GM18505 (cell line): ENCODE data around the gene SPATA3.

Experiments used
- ATAC-seq: cut with Tn5 transposase; IDR thresholded peaks from one replicate; pipeline ENCODE4 v1.9.1; 2021; ENCODE audit not compliant: unreplicated experiment
- POLR2A ChIP-seq: IDR thresholded peaks from 4 replicates; pipeline ENCODE4 v1.6.1; 2011; ENCODE audit warnings: borderline replicate concordance; ENCODE audit not compliant: insufficient read depth, insufficient read length; ENCODE audit errors: extremely low read depth

Gene SPATA3

DNA sequence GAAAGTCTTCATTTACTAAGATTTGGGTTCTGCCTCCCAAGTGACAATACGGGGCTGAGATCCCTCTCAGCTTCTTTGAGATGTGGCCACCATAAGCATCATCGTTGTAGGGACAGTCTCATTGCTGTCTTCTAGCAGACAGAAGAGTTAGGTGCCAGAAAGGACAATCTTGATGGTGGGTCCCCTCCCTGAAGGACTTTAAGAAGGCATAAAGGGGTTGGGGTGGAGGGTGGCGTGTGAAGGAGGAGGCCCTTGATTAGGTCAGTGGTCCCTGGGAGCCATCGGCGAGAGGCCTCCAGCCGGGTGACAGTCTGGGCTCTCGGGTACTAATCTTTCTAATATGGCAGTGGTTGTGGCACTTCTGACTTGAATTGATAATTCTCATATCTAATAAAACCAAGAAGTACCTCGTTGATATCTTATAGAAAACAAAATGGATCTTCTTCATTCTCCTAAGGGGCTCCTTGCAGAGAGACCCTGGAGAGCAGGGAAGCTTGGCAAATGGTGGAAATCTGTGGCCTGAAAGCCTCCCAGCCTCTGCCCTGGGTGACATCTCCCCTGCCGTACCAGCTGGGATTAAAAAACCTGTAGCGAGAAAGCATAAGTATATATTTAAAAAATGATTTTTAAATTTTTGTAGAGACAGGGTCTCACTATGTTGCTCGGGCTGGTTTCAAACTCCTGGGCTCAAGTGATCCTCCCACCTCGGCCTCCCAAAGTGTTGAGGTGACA lies 53.5 kb downstream of the SPATA3 start:
- no peak for ATAC-seq
- TF ChIP-seq POLR2A = no peak

DNA sequence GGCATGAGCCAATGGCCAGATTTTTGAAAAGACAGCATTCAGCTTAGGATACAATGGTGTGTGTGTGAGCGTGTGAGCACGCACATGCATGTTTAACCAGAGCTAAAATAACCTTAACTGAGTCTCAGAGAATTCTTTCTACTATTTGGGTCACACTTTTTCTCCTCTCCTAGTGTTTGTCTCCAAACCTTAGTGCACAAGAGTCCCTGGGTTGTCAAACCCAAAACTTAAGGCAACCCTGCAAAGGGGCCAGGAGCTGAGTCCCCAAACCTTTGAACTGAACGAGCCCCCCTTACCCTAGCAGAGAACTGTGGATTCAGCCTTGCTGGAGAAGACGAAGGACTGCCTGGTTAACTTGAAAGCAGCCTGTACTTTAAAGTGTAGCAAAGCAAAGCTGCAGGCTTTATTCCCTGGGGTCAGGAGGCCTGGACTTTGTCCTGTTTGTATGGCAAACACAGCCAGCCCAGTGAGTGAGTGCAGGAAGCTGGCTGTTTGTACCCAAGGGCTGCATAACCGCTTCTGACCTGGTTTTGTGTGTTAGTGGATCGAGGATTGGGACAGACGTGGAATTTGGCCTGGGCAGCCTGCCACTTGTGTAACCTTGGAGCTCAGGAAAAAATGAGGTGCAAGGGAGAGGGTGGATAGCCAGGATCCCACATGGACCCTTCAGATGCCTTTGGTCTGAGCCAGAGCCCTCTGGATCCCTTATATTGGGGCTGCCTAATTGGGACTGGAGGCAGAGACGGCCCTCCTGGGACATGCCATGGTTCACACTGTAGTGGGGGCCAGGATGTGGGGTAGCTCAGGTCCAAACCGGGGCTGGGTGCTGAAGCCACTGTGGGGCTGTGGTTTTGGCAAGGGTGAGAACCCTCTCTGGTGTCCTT lies 54.3 kb downstream of the SPATA3 start:
- TF ChIP-seq POLR2A = no peak

DNA sequence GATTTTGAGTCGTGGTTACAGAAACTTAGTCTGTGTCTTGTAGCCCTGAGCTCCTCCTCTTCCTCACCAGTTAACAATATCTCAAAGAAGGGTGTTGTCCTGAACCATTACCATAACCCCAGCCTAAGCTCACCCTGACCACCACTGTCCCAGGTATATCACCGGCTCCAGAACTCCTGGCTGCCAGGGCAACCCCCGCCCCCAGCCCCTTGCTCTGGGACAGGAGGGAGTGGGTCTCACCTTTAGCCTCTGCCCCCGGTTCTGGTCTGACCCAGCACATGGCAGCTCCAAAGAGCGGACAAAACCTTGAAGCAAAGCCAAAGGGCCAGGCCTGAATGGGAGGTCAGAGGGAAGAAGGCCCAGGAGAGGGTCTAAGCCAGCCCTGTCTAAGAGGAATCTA lies 55.2 kb downstream of the SPATA3 start:
- TF ChIP-seq POLR2A = no peak

More for the DNA sequence above, 54.3 kb downstream of the SPATA3 start:
- no peak for ATAC-seq

DNA sequence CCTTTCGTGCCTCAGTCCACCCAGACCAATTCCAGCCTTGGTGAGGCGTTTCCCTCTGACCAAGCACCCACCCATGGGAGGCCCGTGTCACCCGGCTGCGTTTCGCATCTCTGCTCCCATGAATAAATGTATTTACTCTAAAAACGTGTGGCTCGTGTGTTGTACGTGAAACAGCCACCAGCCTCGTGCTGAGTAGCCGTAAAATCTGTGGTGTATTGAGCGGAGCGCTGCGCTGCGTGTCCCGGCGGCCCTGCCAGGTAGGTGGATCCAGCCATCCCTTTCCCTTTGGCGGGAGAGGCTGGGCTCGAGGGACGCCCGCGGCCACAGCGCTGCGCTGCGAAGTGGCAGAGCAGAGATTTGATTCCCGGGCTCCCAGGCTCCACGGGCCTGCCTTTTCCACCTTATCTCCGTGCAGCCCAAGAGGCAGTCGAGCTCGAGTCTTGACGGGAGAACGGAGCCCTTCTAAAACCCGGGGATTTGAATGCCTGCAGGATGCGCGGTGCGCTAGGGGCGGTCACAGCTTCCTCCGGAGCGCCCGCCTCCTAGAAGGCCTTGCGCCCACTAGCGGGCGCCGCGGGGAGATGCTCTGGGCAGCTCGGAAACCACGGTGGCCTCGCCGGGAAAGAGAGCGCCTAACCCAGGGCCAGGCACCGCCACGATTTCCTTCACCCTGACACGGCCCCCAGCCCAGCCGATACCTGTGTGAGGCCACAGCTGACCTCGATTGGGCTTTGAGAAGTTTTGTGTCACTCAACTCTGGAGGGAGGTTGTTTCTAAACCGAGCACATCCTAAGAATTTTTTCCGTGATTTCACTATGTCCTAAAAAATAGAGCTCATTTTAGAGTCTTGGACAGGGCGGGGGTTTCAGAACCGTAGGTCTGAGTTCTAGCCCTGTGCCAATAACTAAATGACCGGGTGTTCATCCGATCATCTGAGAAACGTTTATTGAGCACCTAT lies 56.9 kb downstream of the SPATA3 start:
- peak; percentile 54 for ATAC-seq
- no peak for TF ChIP-seq POLR2A

More for the DNA sequence above, 55.2 kb downstream of the SPATA3 start:
- no peak for ATAC-seq

DNA sequence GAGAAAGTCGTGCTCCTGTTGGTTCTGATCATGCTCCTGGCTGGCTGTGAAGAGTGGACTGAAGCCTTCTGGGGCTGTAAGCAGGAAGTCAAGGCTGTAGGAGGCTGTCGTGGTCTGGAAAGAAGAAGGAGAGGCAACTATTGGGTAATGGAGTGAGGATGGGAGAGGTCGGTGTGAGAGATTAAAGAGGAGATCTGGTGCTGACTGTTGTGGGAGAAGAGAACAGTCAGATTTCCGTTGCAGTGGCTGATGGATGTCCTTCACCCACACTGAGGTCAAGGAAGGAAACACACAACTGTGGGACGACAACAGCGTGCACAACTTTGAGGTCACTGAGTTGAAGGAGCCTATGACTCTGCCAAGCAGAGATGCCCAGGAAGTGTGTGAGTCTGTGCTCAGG lies 57.9 kb downstream of the SPATA3 start:
- ATAC-seq = no peak
- TF ChIP-seq POLR2A = no peak

DNA sequence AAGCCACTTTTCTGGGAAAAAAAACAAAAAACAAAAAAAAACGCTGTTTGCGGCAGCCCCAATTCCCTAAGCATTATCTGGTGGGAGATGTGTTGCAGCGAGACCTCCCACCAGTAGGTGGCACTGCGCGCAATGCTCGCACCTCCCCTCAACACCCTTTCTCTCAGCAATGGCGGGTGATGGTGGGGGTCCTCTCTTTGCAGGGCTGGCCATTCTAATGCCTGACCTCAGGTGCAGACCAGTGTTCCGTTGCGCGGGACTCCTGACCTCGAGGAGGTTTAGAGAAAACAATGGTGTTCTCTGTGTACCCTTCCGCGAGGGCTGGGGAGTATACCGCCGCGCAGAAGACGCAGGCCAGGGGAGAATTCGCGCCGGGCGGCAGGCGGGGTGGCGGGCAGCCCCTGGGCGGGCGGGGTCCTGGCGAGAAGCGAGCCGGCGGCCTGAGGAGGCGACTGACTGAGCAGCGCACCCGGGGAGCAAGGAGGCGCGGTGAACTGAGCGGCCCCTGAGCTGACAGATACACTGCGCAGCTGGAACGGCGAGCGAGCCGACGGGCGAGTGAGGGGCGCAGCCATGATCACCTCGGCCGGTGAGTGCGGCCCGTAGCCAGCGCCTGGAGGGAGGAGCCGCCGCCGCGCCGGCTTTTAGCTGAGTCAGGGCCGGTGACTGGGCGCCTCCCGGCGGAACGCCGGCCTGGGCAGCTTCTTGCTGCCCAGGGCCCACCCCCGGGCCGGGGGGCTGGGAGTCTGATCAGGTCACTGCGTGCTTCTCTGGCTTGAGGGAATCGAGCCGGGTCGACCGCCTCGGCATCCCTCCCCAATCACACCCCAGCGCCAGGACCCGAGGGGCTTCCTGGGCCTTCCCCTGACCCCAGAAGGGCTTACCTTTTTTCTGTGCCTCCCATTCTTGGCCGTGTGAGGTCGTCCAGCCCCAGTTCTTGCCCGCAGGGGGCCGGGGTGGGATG lies 60.8 kb downstream of the SPATA3 start, which contains the start of gene PSMD1:
Gene PSMD1 (plus strand): TSS at position 415 of the 964 bp plus-strand sequence. CDS start 159 bp downstream, at position 574.
- TF ChIP-seq POLR2A = peak; percentile 68
- ATAC-seq = peak; percentile 77

DNA sequence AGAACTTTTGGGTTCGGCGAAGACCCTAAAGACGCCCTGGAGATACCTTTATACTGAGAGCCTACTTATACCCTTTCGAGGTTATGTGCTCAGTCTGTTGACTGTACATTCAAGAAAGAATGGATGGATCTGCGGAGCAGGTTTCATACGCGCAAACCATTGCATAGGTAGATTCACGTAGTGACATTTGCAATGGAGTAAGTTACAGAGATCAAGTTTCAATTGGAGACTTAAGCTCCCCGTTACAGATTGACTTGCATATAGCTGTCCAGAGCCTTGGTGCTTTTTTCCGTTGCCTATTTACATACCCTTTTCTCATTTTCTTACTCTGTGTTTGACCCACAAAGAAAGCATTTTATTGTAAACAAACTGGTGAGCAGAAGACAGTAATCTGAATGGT lies 61.7 kb downstream of the SPATA3 start:
- TF ChIP-seq POLR2A = no peak
- no peak for ATAC-seq
